Measurements from ENCODE around the gene CDC14B. TPM values are rescaled to one million over a fixed set of nuclear protein-coding genes. Genes with fewer than 3 reads are reported as not detected.
"Not testable (repeated sequence)": the region's sequence is repeated elsewhere in the genome, so short reads cannot be mapped to it uniquely, and the experiment has no call there.

The CDC14B gene
- total and polyA plus RNA-seq, 2 donors (not counting 1 experiment from before 2014, with no cell fraction given): 2.8 to 8.5 TPM

- ATAC-seq (ENCODE audit: low read depth) (no peak), DNase-seq (no peak)
- no peaks in the 10 kb centered on the region for H3K36me3 ChIP-seq (replicated peaks in 1 of 2; ENCODE audit: control extremely low read depth in 1 of 2, control insufficient read depth in 1 of 2, extremely low read depth in 1 of 2, insufficient read depth in 2 of 2, low read length in 1 of 2)
- no peak for TF ChIP-seq EZH2 (IDR thresholded peaks at IDR 0.05; ENCODE audit: borderline replicate concordance, insufficient read depth, low read depth, low read length, poor library complexity, severe bottlenecking)
- no peak for TF ChIP-seq CTCF (IDR thresholded peaks at IDR 0.05)
- intact Hi-C loops (cut with micrococcal nuclease): no loop called here
- peaks cover 7% of the 10 kb centered on the region for H3K4me1 Mint-ChIP-seq
- H3K27me3 ChIP-seq (replicated peaks in 1 of 4; ENCODE audit: control extremely low read depth in 1 of 4, control insufficient read depth in 3 of 4, insufficient read depth in 4 of 4, low read length in 3 of 4): peaks cover 0 to 31% (median 19%) of the 10 kb centered on the region in 4 experiments
- H4K20me1 ChIP-seq (ENCODE audit: control insufficient read depth, insufficient read depth, low read length, poor library complexity, severe bottlenecking): no peaks in the 10 kb centered on the region
- no peak overlapping the region for H3K27ac Mint-ChIP-seq
- CTCF ChIA-PET: no interaction called here
- no peaks in the 10 kb centered on the region for H3K79me2 ChIP-seq (ENCODE audit: control insufficient read depth, insufficient read depth, low read length)
- H3K9me3 Mint-ChIP-seq (ENCODE audit: insufficient read depth): no peaks in the 10 kb centered on the region
- no peak overlapping the region for H3K4me2 ChIP-seq (replicated peaks; ENCODE audit: low read depth, low read length, poor library complexity, severe bottlenecking)
- no peak overlapping the region for H2AFZ ChIP-seq (ENCODE audit: insufficient read depth, low read depth, low read length, poor library complexity, severe bottlenecking)
- no peak overlapping the region for H3K9ac ChIP-seq (ENCODE audit: low read length)
- POLR2A ChIA-PET: no interaction called here
- no peak overlapping the region for H3K4me3 ChIP-seq (ENCODE audit: control extremely low read depth in 1 of 5, extremely low read depth in 1 of 5, insufficient read depth in 1 of 5, low read depth in 2 of 5, low read length in 4 of 5)
- 100% methylated on average over 4 of the region's 6 CpGs for WGBS (ENCODE audit: insufficient coverage)
- H3K27ac ChIP-seq (ENCODE audit: low read length in 2 of 2): no peak overlapping the region
- H3K4me3 Mint-ChIP-seq: no peak overlapping the region
- H3K27me3 Mint-ChIP-seq: peaks cover 57% of the 10 kb centered on the region
- H3K4me1 ChIP-seq (ENCODE audit: control insufficient read depth in 2 of 2, insufficient read depth in 2 of 2, low read length in 2 of 2): peaks cover 9 to 14% of the 10 kb centered on the region in 2 donors
- H3K9me3 ChIP-seq (ENCODE audit: control extremely low read depth in 1 of 3, control insufficient read depth in 2 of 3, insufficient read depth in 1 of 3, low read length in 2 of 3): peaks cover 0 to 11% (median 0%) of the 10 kb centered on the region in 3 donors
Observed at GRCh38 chr9:96615411-96615810, 4.2 kb downstream of the CDC14B start.

GRCh38 chr9:96614664-96615063, 5.0 kb downstream of the CDC14B start:
- H3K4me1 Mint-ChIP-seq; H3K36me3 ChIP-seq (replicated peaks in 1 of 2; ENCODE audit: control extremely low read depth in 1 of 2, control insufficient read depth in 1 of 2, extremely low read depth in 1 of 2, insufficient read depth in 2 of 2, low read length in 1 of 2); H3K27ac Mint-ChIP-seq; H3K9ac ChIP-seq (ENCODE audit: low read length); H3K4me3 ChIP-seq (ENCODE audit: control extremely low read depth in 1 of 5, extremely low read depth in 1 of 5, insufficient read depth in 1 of 5, low read depth in 2 of 5, low read length in 4 of 5); H3K4me3 Mint-ChIP-seq; H2AFZ ChIP-seq (ENCODE audit: insufficient read depth, low read depth, low read length, poor library complexity, severe bottlenecking); H3K9me3 Mint-ChIP-seq (ENCODE audit: insufficient read depth); DNase-seq; intact Hi-C loops (cut with micrococcal nuclease); H3K79me2 ChIP-seq (ENCODE audit: control insufficient read depth, insufficient read depth, low read length); POLR2A ChIA-PET; CTCF ChIA-PET; H3K4me2 ChIP-seq (replicated peaks; ENCODE audit: low read depth, low read length, poor library complexity, severe bottlenecking); ATAC-seq (ENCODE audit: low read depth); H3K9me3 ChIP-seq (ENCODE audit: control extremely low read depth in 1 of 3, control insufficient read depth in 2 of 3, insufficient read depth in 1 of 3, low read length in 2 of 3); H4K20me1 ChIP-seq (ENCODE audit: control insufficient read depth, insufficient read depth, low read length, poor library complexity, severe bottlenecking); H3K27ac ChIP-seq (ENCODE audit: low read length in 2 of 2): not testable (repeated sequence)
- peaks cover 8 to 10% of the 10 kb centered on the region in 2 donors for H3K4me1 ChIP-seq (ENCODE audit: control insufficient read depth in 2 of 2, insufficient read depth in 2 of 2, low read length in 2 of 2)
- peaks cover 53% of the 10 kb centered on the region for H3K27me3 Mint-ChIP-seq
- peaks cover 0 to 23% (median 14%) of the 10 kb centered on the region in 4 experiments for H3K27me3 ChIP-seq (replicated peaks in 1 of 4; ENCODE audit: control extremely low read depth in 1 of 4, control insufficient read depth in 3 of 4, insufficient read depth in 4 of 4, low read length in 3 of 4)
- 70% methylated on average over 2 of the region's 4 CpGs for WGBS (ENCODE audit: insufficient coverage)

All from B cell (primary cell).